HepG2 (cell line): ENCODE measurements around the gene TRNP1. TPM values are rescaled to one million over a fixed set of nuclear protein-coding genes. Genes with fewer than 3 reads are reported as not detected.

Source experiments
- CHD4 ChIP-seq: fragments of 200-600 bp; sonication (generic); IDR thresholded peaks from 2 replicates; pipeline ENCODE4 v1.7.0; 2017; ENCODE audit warnings: mild to moderate bottlenecking, low read length, borderline replicate concordance
- CREBL2 ChIP-seq: sonication (generic); formaldehyde crosslinking; IDR thresholded peaks from 2 replicates; pipeline ENCODE4 v1.8.1; 2023; ENCODE audit warnings: missing genetic modification reagents, mild to moderate bottlenecking, borderline replicate concordance
- DMAP1 ChIP-seq: IDR thresholded peaks from 2 replicates; pipeline ENCODE4 v1.6.1; 2016
- FOXM1 ChIP-seq: sonication (generic); formaldehyde crosslinking; IDR thresholded peaks from 2 replicates; pipeline ENCODE4 v1.5.0; 2020; ENCODE audit warnings: missing genetic modification reagents
- GLI4 ChIP-seq: sonication (generic); formaldehyde crosslinking; IDR thresholded peaks from 2 replicates; pipeline ENCODE4 v1.5.1; 2020; ENCODE audit warnings: missing genetic modification reagents, mild to moderate bottlenecking, moderate library complexity, borderline replicate concordance
- GZF1 ChIP-seq: sonication (generic); formaldehyde crosslinking; IDR thresholded peaks from 2 replicates; pipeline ENCODE4 v1.5.1; 2020; ENCODE audit warnings: mild to moderate bottlenecking, missing genetic modification reagents
- HMGA1 ChIP-seq: sonication (generic); formaldehyde crosslinking; conservative IDR thresholded peaks from 2 replicates; pipeline ENCODE4 v1.4.0; 2020; ENCODE audit warnings: missing genetic modification reagents
- HNRNPLL ChIP-seq: fragments of 200-400 bp; formaldehyde crosslinking; IDR thresholded peaks from 2 replicates; pipeline ENCODE4 v1.6.1; 2017; ENCODE audit warnings: mild to moderate bottlenecking, low read depth, low read length; ENCODE audit not compliant: poor library complexity, severe bottlenecking
- JUN ChIP-seq: sonication (generic); formaldehyde crosslinking; IDR thresholded peaks from 2 replicates; pipeline ENCODE4 v1.4.0; 2020; ENCODE audit warnings: mild to moderate bottlenecking, missing genetic modification reagents
- JUND ChIP-seq: sonication (generic); formaldehyde crosslinking; IDR thresholded peaks from 2 replicates; pipeline ENCODE4 v1.8.0; 2022; ENCODE audit warnings: mild to moderate bottlenecking, missing genetic modification reagents
- NCOA2 ChIP-seq: sonication (generic); formaldehyde crosslinking; IDR thresholded peaks from 2 replicates; pipeline ENCODE4 v1.8.0; 2022; ENCODE audit warnings: inconsistent platforms
- NFAT5 ChIP-seq: sonication (generic); formaldehyde crosslinking; IDR thresholded peaks from 2 replicates; pipeline ENCODE4 v1.4.0; 2020; ENCODE audit warnings: missing genetic modification reagents
- NFE2L2 ChIP-seq: fragments of 150-350 bp; IDR thresholded peaks from 2 replicates; pipeline ENCODE4 v1.6.1; 2014; ENCODE audit warnings: low read length
- PBX2 ChIP-seq: IDR thresholded peaks from 2 replicates; pipeline ENCODE4 v1.6.1; 2016; ENCODE audit warnings: control low read depth
- PCBP1 ChIP-seq: fragments of 200-400 bp; formaldehyde crosslinking; IDR thresholded peaks from 2 replicates; pipeline ENCODE4 v1.6.1; 2017; ENCODE audit warnings: mild to moderate bottlenecking, low read depth, low read length, borderline replicate concordance
- SSRP1 ChIP-seq: IDR thresholded peaks from 2 replicates; pipeline ENCODE4 v1.6.1; 2016; ENCODE audit warnings: control low read depth
- ZNF235 ChIP-seq: sonication (generic); formaldehyde crosslinking; IDR thresholded peaks from 2 replicates; pipeline ENCODE4 v1.8.1; 2023; ENCODE audit warnings: mild to moderate bottlenecking, missing genetic modification reagents, borderline replicate concordance
- ZNF263 ChIP-seq: sonication (generic); formaldehyde crosslinking; IDR thresholded peaks from 2 replicates; pipeline ENCODE4 v1.4.0; 2020; ENCODE audit warnings: missing genetic modification reagents
- ZNF761 ChIP-seq: sonication (generic); formaldehyde crosslinking; conservative IDR thresholded peaks from 2 replicates; pipeline ENCODE4 v1.4.0; 2020; ENCODE audit warnings: mild to moderate bottlenecking, missing genetic modification reagents
- polyA plus RNA-seq, 8 experiments: library from polyadenylated mRNA; depleted of rRNA in 3 of 8; stranded (reverse) in 7 of 8; unstranded in 1 of 8; fragments of >200 nt; fragmentation: Illumina TruSeq in 4 of 8; extraction: Trizol in 4 of 8; gene quantifications; 2 replicates each; pipeline versions ENCODE4 v1.2.1 to v1.2.3, GENCODE V29; 2011 to 2016; ENCODE audit warnings: low read depth in 4 of 8, missing spikeins in 1 of 8, mixed read lengths in 1 of 8; ENCODE audit not compliant: insufficient read depth in 1 of 8
- total RNA-seq, 5 experiments: library from RNA; depleted of rRNA; stranded (reverse); fragments of >200 nt; fragmentation: Illumina TruSeq; extraction: Trizol; gene quantifications; 2 replicates each; pipeline ENCODE4 v1.2.3, GENCODE V29; 2016; ENCODE audit warnings: low read depth in 1 of 5

TRNP1 gene
- total and polyA plus RNA-seq, 2 of the 13 experiments (the other 11 are each of a cell fraction or from before 2014, with no cell fraction given), result 42.0 to 158 TPM

- no peak for TF ChIP-seq NFAT5
- no peak for TF ChIP-seq HNRNPLL
- no peak for TF ChIP-seq ZNF263 (CRISPR knock-in tag)
- TF ChIP-seq GLI4 (CRISPR knock-in tag), result no peak
- TF ChIP-seq ZNF235, result no peak
- TF ChIP-seq PBX2 (CRISPR knock-in tag), result no peak
- TF ChIP-seq GZF1 (CRISPR knock-in tag), result no peak
- 0 out of 2 replicates have a peak, but pooled peaks have one; percentile 10 for TF ChIP-seq DMAP1
- TF ChIP-seq CREBL2 (CRISPR knock-in tag), result no peak
- TF ChIP-seq CHD4, result no peak
- no peak for TF ChIP-seq NCOA2 (CRISPR knock-in tag)
- TF ChIP-seq SSRP1 (CRISPR knock-in tag), result no peak; the same call in 1 of the 2 replicates
- TF ChIP-seq FOXM1 (CRISPR knock-in tag), result no peak
- TF ChIP-seq JUND, result no peak
- no peak for TF ChIP-seq JUN (CRISPR knock-in tag)
- TF ChIP-seq NFE2L2, result no peak
- no peak for TF ChIP-seq PCBP1
- no peak for TF ChIP-seq HMGA1 (CRISPR knock-in tag)
- no peak for TF ChIP-seq ZNF761 (CRISPR knock-in tag)
These were observed 6.8 kb downstream of the TRNP1 start (continued) for GRCh38 chr1:27000090-27000816.
